Tibial nerve (tissue), 4 donors: ENCODE data around the gene SH3RF3.

Experiments used
- EP300 ChIP-seq, 2 donors: sonication (generic); formaldehyde crosslinking; IDR thresholded peaks; one replicate each; pipeline ENCODE4 v1.6.1; 2017; ENCODE audit warnings: antibody characterized with exemption in 2 of 2, mild to moderate bottlenecking in 1 of 2
- POLR2A ChIP-seq, 2 donors: fragments of 450-650 bp; IDR thresholded peaks; one replicate each; pipeline ENCODE4 v1.6.1; 2017; ENCODE audit warnings: antibody characterized with exemption in 2 of 2, mild to moderate bottlenecking in 2 of 2, moderate library complexity in 2 of 2
- TF ChIP-seq, protein P1 (sequence below), 5 experiments: fragments of 200-600 bp in 3 of 5; fragments of 450-650 bp in 2 of 5; sonication (generic) in 3 of 5; IDR thresholded peaks; one replicate each; pipeline ENCODE4 v1.5.1; 2016 to 2019; ENCODE audit warnings: antibody characterized with exemption in 5 of 5, mild to moderate bottlenecking in 3 of 5, moderate library complexity in 2 of 5

DNA sequence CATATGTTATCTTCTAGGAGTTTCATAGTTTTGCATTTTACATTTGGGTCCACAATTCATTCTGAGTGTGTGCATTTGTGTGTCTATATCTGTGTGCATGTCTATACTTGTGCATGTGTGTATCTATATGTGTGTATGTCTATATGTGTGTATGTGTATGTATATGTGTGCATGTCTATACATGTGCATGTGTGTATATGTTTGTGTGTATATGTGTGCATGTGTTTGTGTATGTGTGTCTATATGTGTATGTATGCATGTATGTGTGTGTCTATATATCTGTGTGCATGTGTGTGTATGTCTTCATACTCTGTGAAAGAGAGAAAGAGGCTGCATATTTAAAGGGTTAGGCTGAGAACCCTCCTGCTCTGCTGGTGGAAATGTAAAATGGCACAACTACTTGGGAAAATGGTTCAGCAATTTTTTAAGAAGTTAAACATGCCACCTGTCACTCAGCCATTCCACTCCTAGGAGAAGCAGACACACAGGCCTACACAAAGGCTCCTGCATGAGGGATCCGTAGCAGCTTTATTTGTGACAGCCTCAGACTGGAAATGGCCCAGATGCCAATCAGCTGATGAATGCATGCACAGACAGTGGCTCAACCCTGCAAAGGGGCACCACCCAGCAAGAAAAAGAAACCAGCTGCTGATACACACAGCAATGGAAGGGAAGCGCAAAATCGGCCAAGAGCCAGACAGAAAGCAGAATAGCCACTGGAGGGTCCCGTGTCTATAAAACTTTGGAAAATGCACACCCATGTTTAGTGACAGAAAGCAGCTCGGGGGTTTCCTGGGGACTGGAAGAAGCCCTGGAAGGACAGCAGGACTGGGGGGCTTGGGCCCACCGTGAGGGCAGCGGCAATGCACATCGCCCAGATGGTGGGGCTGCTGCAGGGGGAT, 337.9 kb downstream of the SH3RF3 start:
- TF ChIP-seq, protein P1, sequence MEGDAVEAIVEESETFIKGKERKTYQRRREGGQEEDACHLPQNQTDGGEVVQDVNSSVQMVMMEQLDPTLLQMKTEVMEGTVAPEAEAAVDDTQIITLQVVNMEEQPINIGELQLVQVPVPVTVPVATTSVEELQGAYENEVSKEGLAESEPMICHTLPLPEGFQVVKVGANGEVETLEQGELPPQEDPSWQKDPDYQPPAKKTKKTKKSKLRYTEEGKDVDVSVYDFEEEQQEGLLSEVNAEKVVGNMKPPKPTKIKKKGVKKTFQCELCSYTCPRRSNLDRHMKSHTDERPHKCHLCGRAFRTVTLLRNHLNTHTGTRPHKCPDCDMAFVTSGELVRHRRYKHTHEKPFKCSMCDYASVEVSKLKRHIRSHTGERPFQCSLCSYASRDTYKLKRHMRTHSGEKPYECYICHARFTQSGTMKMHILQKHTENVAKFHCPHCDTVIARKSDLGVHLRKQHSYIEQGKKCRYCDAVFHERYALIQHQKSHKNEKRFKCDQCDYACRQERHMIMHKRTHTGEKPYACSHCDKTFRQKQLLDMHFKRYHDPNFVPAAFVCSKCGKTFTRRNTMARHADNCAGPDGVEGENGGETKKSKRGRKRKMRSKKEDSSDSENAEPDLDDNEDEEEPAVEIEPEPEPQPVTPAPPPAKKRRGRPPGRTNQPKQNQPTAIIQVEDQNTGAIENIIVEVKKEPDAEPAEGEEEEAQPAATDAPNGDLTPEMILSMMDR (IDR thresholded peaks at IDR 0.05) = no peak
- TF ChIP-seq POLR2A (IDR thresholded peaks at IDR 0.05) = no peak
- no peak for TF ChIP-seq EP300 (IDR thresholded peaks at IDR 0.05)
